H1 (cell line): ENCODE data around the gene AMN. TPM values are rescaled to one million over a fixed set of nuclear protein-coding genes. Genes with fewer than 3 reads are reported as not detected.

Experiments used
- CTCF ChIA-PET: fragments of 300-600 bp; sonication (Branson Sonifier 250); formaldehyde crosslinking; loops from one replicate; lab custom pipeline; 2021; ENCODE audit not compliant: partially characterized antibody; lab: Charles Lee
- POLR2A ChIA-PET: fragments of 300-600 bp; sonication (Branson Sonifier 250); formaldehyde crosslinking; loops from one replicate; lab custom pipeline; 2021; ENCODE audit warnings: inconsistent platforms; ENCODE audit not compliant: partially characterized antibody; lab: Charles Lee
- DNase-seq, 2 experiments: peaks; one replicate each; pipeline versions ENCODE4 v3.0.0 to v3.0.0-alpha.2; 2010 to 2022; ENCODE audit warnings: low spot score in 2 of 2, low read depth in 1 of 2, mixed read lengths in 1 of 2
- FAIRE-seq: peaks from 2 replicates; lab custom pipeline; 2011; peaks lifted over from hg19 to GRCh38; lab: Jason Lieb, UNC
- H2AFZ ChIP-seq: 2 replicates; pipeline ENCODE4 v1.8.1; 2012; ENCODE audit warnings: low read length, inconsistent platforms
- H2AK5ac ChIP-seq: 2 replicates; pipeline ENCODE4 v1.6.1; 2013; ENCODE audit warnings: low read depth, low read length
- H2BK120ac ChIP-seq: replicated peaks from 2 replicates; pipeline ENCODE3; 2013; ENCODE audit warnings: low read depth, low read length, inconsistent platforms
- H2BK12ac ChIP-seq: 2 replicates; pipeline ENCODE4 v1.6.1; 2013; ENCODE audit warnings: low read depth, low read length
- H2BK15ac ChIP-seq: 2 replicates; pipeline ENCODE4 v1.6.1; 2013; ENCODE audit warnings: low read length
- H2BK20ac ChIP-seq: 2 replicates; pipeline ENCODE4 v1.6.1; 2013; ENCODE audit warnings: low read length
- H2BK5ac ChIP-seq: 2 replicates; pipeline ENCODE4 v1.6.1; 2013; ENCODE audit warnings: low read depth, low read length
- H3K14ac ChIP-seq: 2 replicates; pipeline ENCODE4 v1.6.1; 2013; ENCODE audit warnings: inconsistent platforms; ENCODE audit not compliant: insufficient read length
- H3K18ac ChIP-seq: 2 replicates; pipeline ENCODE4 v1.6.1; 2013; ENCODE audit warnings: low read length; ENCODE audit errors: extremely low read depth
- H3K23ac ChIP-seq: 2 replicates; pipeline ENCODE4 v1.6.1; 2013; ENCODE audit warnings: inconsistent platforms; ENCODE audit not compliant: insufficient read length
- H3K23me2 ChIP-seq: 2 replicates; pipeline ENCODE4 v1.6.1; 2013; ENCODE audit warnings: low read depth, low read length
- H3K27ac ChIP-seq: 2 replicates; pipeline ENCODE4 v1.6.1; 2011; ENCODE audit warnings: low read depth, low read length, inconsistent platforms
- H3K27me3 ChIP-seq, 4 experiments: replicated peaks in 1 of 4; 1 replicate in 1 of 4; 2 replicates in 3 of 4; pipeline versions ENCODE4 v1.6.1 to v1.8.1; 2011 to 2013; ENCODE audit warnings: low read length in 3 of 4, mild to moderate bottlenecking in 3 of 4, inconsistent platforms in 2 of 4, mixed read lengths in 2 of 4, moderate library complexity in 1 of 4; ENCODE audit not compliant: control insufficient read depth in 3 of 4, insufficient read depth in 3 of 4; ENCODE audit errors: extremely low read depth in 1 of 4
- H3K36me3 ChIP-seq, 4 experiments: 2 replicates each; pipeline versions ENCODE4 v1.6.1 to v1.8.1; 2011 to 2013; ENCODE audit warnings: mild to moderate bottlenecking in 4 of 4, low read length in 3 of 4, moderate library complexity in 2 of 4, control low read depth in 1 of 4, inconsistent platforms in 1 of 4; ENCODE audit not compliant: insufficient read depth in 4 of 4, control insufficient read depth in 2 of 4
- H3K4ac ChIP-seq: replicated peaks from 2 replicates; pipeline ENCODE3; 2013; ENCODE audit warnings: low read length, low read depth, mixed read lengths, inconsistent platforms; ENCODE audit not compliant: insufficient read length
- H3K4me1 ChIP-seq, 4 experiments: replicated peaks in 1 of 4; 1 replicate in 1 of 4; 2 replicates in 3 of 4; pipeline versions ENCODE4 v1.6.1 to v1.8.1; 2011 to 2013; ENCODE audit warnings: low read length in 3 of 4, inconsistent platforms in 2 of 4, mixed read lengths in 1 of 4; ENCODE audit not compliant: insufficient read depth in 4 of 4, control insufficient read depth in 3 of 4
- H3K4me2 ChIP-seq, 2 experiments: 2 replicates each; pipeline versions ENCODE4 v1.6.1 to v1.8.1; 2011 to 2013; ENCODE audit warnings: low read depth in 2 of 2, low read length in 2 of 2, control low read depth in 1 of 2, inconsistent platforms in 1 of 2, mild to moderate bottlenecking in 1 of 2; ENCODE audit not compliant: insufficient read depth in 1 of 2
- H3K4me3 ChIP-seq, 4 experiments: fragments of 200-600, 300-600 bp in 1 of 4; sonication (generic), shearing (Covaris generic), sonication (Bioruptor Twin) in 1 of 4; 2 replicates each; pipeline versions ENCODE4 v1.5.1 to v1.8.1; 2011 to 2016; ENCODE audit warnings: low read length in 4 of 4, low read depth in 3 of 4, control low read depth in 2 of 4, inconsistent platforms in 2 of 4, mild to moderate bottlenecking in 2 of 4, mixed read lengths in 1 of 4, moderate library complexity in 1 of 4; ENCODE audit not compliant: insufficient read depth in 2 of 4; ENCODE audit errors: extremely low read depth in 1 of 4
- H3K56ac ChIP-seq: replicated peaks from 2 replicates; pipeline ENCODE3; 2013; ENCODE audit warnings: low read depth, mild to moderate bottlenecking, mixed read lengths, low read length, inconsistent platforms; ENCODE audit not compliant: insufficient read length
- H3K79me1 ChIP-seq: 2 replicates; pipeline ENCODE4 v1.6.1; 2013; ENCODE audit warnings: low read depth, low read length, control low read depth
- H3K79me2 ChIP-seq, 2 experiments: 2 replicates each; pipeline versions ENCODE4 v1.6.1 to v1.8.1; 2012 to 2013; ENCODE audit warnings: low read length in 2 of 2, mild to moderate bottlenecking in 2 of 2, inconsistent platforms in 1 of 2; ENCODE audit not compliant: insufficient read depth in 2 of 2, control insufficient read depth in 1 of 2
- H3K9ac ChIP-seq, 4 experiments: replicated peaks in 1 of 4; 1 replicate in 1 of 4; 2 replicates in 3 of 4; pipeline versions ENCODE4 v1.6.1 to v1.8.1; 2011 to 2013; ENCODE audit warnings: low read depth in 3 of 4, low read length in 3 of 4, control low read depth in 2 of 4, mild to moderate bottlenecking in 2 of 4, moderate library complexity in 2 of 4, inconsistent platforms in 1 of 4; ENCODE audit errors: extremely low read depth in 1 of 4
- H3K9me3 ChIP-seq, 2 experiments: 2 replicates each; pipeline versions ENCODE4 v1.6.1 to v1.8.1; 2012 to 2013; ENCODE audit warnings: mild to moderate bottlenecking in 2 of 2, moderate library complexity in 2 of 2, control low read depth in 1 of 2, inconsistent platforms in 1 of 2, low read depth in 1 of 2, low read length in 1 of 2, mixed read lengths in 1 of 2; ENCODE audit not compliant: insufficient read depth in 2 of 2
- H4K20me1 ChIP-seq, 2 experiments: replicated peaks in 1 of 2; 2 replicates each; pipeline versions ENCODE3 to v1.8.1; 2011 to 2013; ENCODE audit warnings: inconsistent platforms in 2 of 2, low read length in 2 of 2, mild to moderate bottlenecking in 1 of 2; ENCODE audit not compliant: insufficient read depth in 2 of 2, control insufficient read depth in 1 of 2
- H4K5ac ChIP-seq: 2 replicates; pipeline ENCODE4 v1.6.1; 2013; ENCODE audit warnings: low read length, low read depth, mixed read lengths, inconsistent platforms; ENCODE audit not compliant: insufficient read length
- H4K8ac ChIP-seq: 2 replicates; pipeline ENCODE4 v1.8.0; 2013; ENCODE audit warnings: mild to moderate bottlenecking, moderate library complexity, low read length, inconsistent platforms; ENCODE audit not compliant: insufficient read depth; ENCODE audit errors: extremely low read depth
- H4K91ac ChIP-seq: replicated peaks from 2 replicates; pipeline ENCODE3; 2013; ENCODE audit warnings: low read length, mixed read lengths, inconsistent platforms; ENCODE audit not compliant: insufficient read length
- BACH1 ChIP-seq: IDR thresholded peaks from 2 replicates; pipeline ENCODE4 v1.6.1; 2012; ENCODE audit warnings: low read length, improper control_type of control experiment
- GTF2F1 ChIP-seq: IDR thresholded peaks from 2 replicates; pipeline ENCODE4 v1.6.1; 2012; ENCODE audit warnings: low read depth, low read length, improper control_type of control experiment, borderline replicate concordance
- HDAC6 ChIP-seq: IDR thresholded peaks from one replicate; pipeline ENCODE4 v1.7.1; 2012; ENCODE audit warnings: low read depth, mild to moderate bottlenecking, inconsistent platforms, low read length, moderate library complexity
- JUND ChIP-seq: IDR thresholded peaks from 2 replicates; pipeline ENCODE4 v1.6.1; 2011; ENCODE audit warnings: mild to moderate bottlenecking, improper control_type of control experiment, low read length
- NANOG ChIP-seq: IDR thresholded peaks from 2 replicates; pipeline ENCODE4 v1.6.1; 2011; ENCODE audit warnings: low read length, low read depth, mild to moderate bottlenecking, inconsistent platforms; ENCODE audit not compliant: insufficient read depth, poor library complexity, severe bottlenecking
- RFX5 ChIP-seq: IDR thresholded peaks from 2 replicates; pipeline ENCODE4 v1.6.1; 2011; ENCODE audit warnings: low read depth, low read length, improper control_type of control experiment, borderline replicate concordance
- RXRA ChIP-seq: IDR thresholded peaks from 2 replicates; pipeline ENCODE4 v1.6.1; 2011; ENCODE audit warnings: low read depth, mild to moderate bottlenecking, low read length, moderate library complexity; ENCODE audit not compliant: insufficient read depth
- SAP30 ChIP-seq: fragments of 300-600 bp; sonication (generic); IDR thresholded peaks from 2 replicates; pipeline ENCODE4 v1.7.1; 2012; ENCODE audit warnings: low read length, moderate library complexity, mild to moderate bottlenecking, inconsistent platforms; ENCODE audit not compliant: insufficient read depth, insufficient replicate concordance
- SIRT6 ChIP-seq: IDR thresholded peaks from one replicate; pipeline ENCODE4 v1.7.1; 2012; ENCODE audit warnings: low read length, inconsistent platforms
- SP1 ChIP-seq: IDR thresholded peaks from 2 replicates; pipeline ENCODE4 v1.6.1; 2011; ENCODE audit warnings: low read depth, low read length
- SUZ12 ChIP-seq: fragments of 200-600 bp; sonication (generic); IDR thresholded peaks from 2 replicates; pipeline ENCODE4 v1.6.1; 2012; ENCODE audit warnings: mild to moderate bottlenecking, inconsistent platforms, low read length, moderate library complexity, mixed read lengths
- TAF7 ChIP-seq: optimal IDR thresholded peaks from 2 replicates; pipeline ENCODE3; 2011; ENCODE audit warnings: low read depth, mild to moderate bottlenecking, inconsistent platforms, low read length, moderate library complexity, borderline replicate concordance
- TCF12 ChIP-seq: IDR thresholded peaks from 2 replicates; pipeline ENCODE4 v1.6.1; 2011; ENCODE audit warnings: low read depth, mild to moderate bottlenecking, low read length
- TEAD4 ChIP-seq: IDR thresholded peaks from 2 replicates; pipeline ENCODE4 v1.6.1; 2012; ENCODE audit warnings: low read depth, low read length, inconsistent platforms, mixed read lengths
- WGBS, 2 experiments: shearing (Covaris generic) in 1 of 2; methylation state at CpG; one replicate each; pipeline versions ENCODE4 v1.1.6 to v1.1.7; 2013 to 2015; ENCODE audit warnings: low lambda C conversion rate in 2 of 2, mixed read lengths in 2 of 2, inconsistent platforms in 1 of 2, low coverage in 1 of 2, missing lambda C conversion rate in 1 of 2; ENCODE audit not compliant: insufficient replicate concordance in 2 of 2, insufficient coverage in 1 of 2, insufficient read length in 1 of 2; ENCODE audit errors: extremely low coverage in 1 of 2, missing lambda C conversion rate in 1 of 2; 5-methylcytosine and 5-hydroxymethylcytosine counted together
- polyA plus RNA-seq, 7 experiments: library from polyadenylated mRNA; depleted of rRNA in 3 of 7; stranded (reverse) in 5 of 7; unstranded in 2 of 7; fragments of >200 nt in 5 of 7; fragments of 200-250 nt in 2 of 7; gene quantifications; 1 replicate in 5 of 7; 2 replicates in 1 of 7; 4 replicates in 1 of 7; pipeline versions ENCODE4 v1.2.1 to v1.2.3, GENCODE V29; 2011 to 2013; ENCODE audit warnings: missing spikeins in 2 of 7, mixed read lengths in 2 of 7
- total RNA-seq: library from RNA; stranded (reverse); fragmentation: NEBNext Ultra II Directional; extraction: Animal tissue kit (Norgen Biotek cat#: 25700); gene quantifications from 2 replicates; pipeline ENCODE4 v1.2.1, GENCODE V29; 2021

Gene AMN
- total and polyA plus RNA-seq, 2 of the 8 experiments (the other 6 are each of a cell fraction or from before 2014, with no cell fraction given), result 0.77 to 1.5 TPM

- FAIRE-seq, result no peak
- CTCF ChIA-PET, result interaction anchor here (1.0 to 1.3 kb wide), 2 partner anchors 15 to 16 kb away, joined by 3 read pairs; no protein-coding TSS in a partner anchor
- TF ChIP-seq TEAD4, result no peak
- no peak for TF ChIP-seq SAP30
- no peak for TF ChIP-seq NANOG
- TF ChIP-seq TCF12, result no peak
- no peak for TF ChIP-seq TAF7
- no peak for TF ChIP-seq SP1
- TF ChIP-seq GTF2F1, result no peak
- TF ChIP-seq SIRT6, result no peak
- no peak for TF ChIP-seq RFX5
- no peak for TF ChIP-seq HDAC6
- no peak for TF ChIP-seq SUZ12
- no peak for TF ChIP-seq BACH1
- TF ChIP-seq RXRA, result no peak
- no peak for TF ChIP-seq JUND
These were observed 36.0 kb downstream of the AMN start for GRCh38 chr14:102958461-102958860.

More at GRCh38 chr14:102958461-102958860, 36.0 kb downstream of the AMN start:
- H2BK12ac ChIP-seq, result no peak overlapping the region
- H3K4me3 ChIP-seq, result no peak overlapping the region
- no peak overlapping the region for H2AK5ac ChIP-seq
- no peak overlapping the region for H2BK120ac ChIP-seq
- H3K27ac ChIP-seq, result no peak overlapping the region
- H3K79me2 ChIP-seq, result no peaks in the 10 kb centered on the region
- H3K4ac ChIP-seq, result no peak overlapping the region
- H4K20me1 ChIP-seq, result peaks cover 3 to 6% of the 10 kb centered on the region in 2 experiments
- no peaks in the 10 kb centered on the region for H3K23me2 ChIP-seq
- H2AFZ ChIP-seq, result no peak overlapping the region
- H3K23ac ChIP-seq, result no peak overlapping the region
- POLR2A ChIA-PET, result no interaction called here
- no peak overlapping the region for H3K56ac ChIP-seq
- no peaks in the 10 kb centered on the region for H3K27me3 ChIP-seq
- H4K8ac ChIP-seq, result no peak overlapping the region
- no peak overlapping the region for H3K4me2 ChIP-seq
- H3K4me1 ChIP-seq, result no peaks in the 10 kb centered on the region
- peaks cover 13 to 62% (median 46%) of the 10 kb centered on the region in 4 experiments; a peak in 7 of 8 replicates for H3K36me3 ChIP-seq
- H4K5ac ChIP-seq, result no peak overlapping the region
- H2BK15ac ChIP-seq, result no peak overlapping the region
- no peaks in the 10 kb centered on the region for H3K9me3 ChIP-seq
- H4K91ac ChIP-seq, result no peak overlapping the region
- WGBS, 2 experiments, result 89% methylated on average over 10 of the region's 10 CpGs; no CpG with 5 or more reads in 1 of the 2 experiments
- no peaks in the 10 kb centered on the region; the same call in 1 of the 2 replicates for H3K79me1 ChIP-seq
- H3K9ac ChIP-seq, result no peak overlapping the region
- no peak overlapping the region for H2BK5ac ChIP-seq
- no peak for DNase-seq
- H2BK20ac ChIP-seq, result no peak overlapping the region
- H3K14ac ChIP-seq, result no peak overlapping the region
- H3K18ac ChIP-seq, result no peak overlapping the region
